K562 (cell line): ENCODE results near the gene TARM1. TPM values are rescaled to one million over a fixed set of nuclear protein-coding genes. Genes with fewer than 3 reads are reported as not detected.

Source experiments
- ATAC-seq: fragments of 200-7000 bp; cut with Tn5 transposase; 3 replicates; pipeline ENCODE4 v1.9.1; 2020; ENCODE audit warnings: moderate library complexity
- BruUV-seq: library from RNA; stranded (reverse); fragments of 400-500 nt; replicated peaks from 2 replicates; lab custom pipeline; 2021; lab: Mats Ljungman, UMichigan
- CTCF ChIA-PET: fragments of 300-600 bp; formaldehyde crosslinking; extraction: SDS; loops from one replicate; lab custom pipeline; 2021; ENCODE audit warnings: low intra/inter-chr PET ratio; lab: Yijun Ruan, JAX
- POLR2A ChIA-PET: fragments of 300-600, 350-650 bp; sonication (Branson Sonifier 250); formaldehyde crosslinking; extraction: SDS; loops from one replicate; lab custom pipeline; 2021; ENCODE audit warnings: antibody characterized with exemption, inconsistent platforms; lab: Yijun Ruan, JAX
- DNase-seq, 4 experiments: peaks; one replicate each; pipeline versions ENCODE4 v3.0.0 to v3.0.0-alpha.2; 2011 to 2018; ENCODE audit warnings: low spot score in 3 of 4, mixed read lengths in 3 of 4; ENCODE audit errors: extremely low read depth in 1 of 4
- FAIRE-seq: peaks from 2 replicates; lab custom pipeline; 2011; peaks lifted over from hg19 to GRCh38; lab: Jason Lieb, UNC
- H2AFZ ChIP-seq: 2 replicates; pipeline ENCODE4 v1.6.0; 2011; ENCODE audit warnings: low read depth, low read length, control low read depth, inconsistent platforms
- H3K27ac ChIP-seq: fragments of 200-600 bp; 3 replicates; pipeline ENCODE4 v1.8.0; 2011; ENCODE audit warnings: low read depth, mild to moderate bottlenecking, control low read depth, inconsistent platforms, low read length, moderate library complexity, mixed read lengths; ENCODE audit errors: extremely low read depth
- H3K27me3 ChIP-seq, 2 experiments: fragments of 300-600 bp in 1 of 2; 2 replicates in 1 of 2; 3 replicates in 1 of 2; pipeline versions ENCODE4 v1.6.0 to v1.8.0; 2011; ENCODE audit warnings: inconsistent platforms in 2 of 2, low read length in 2 of 2, mild to moderate bottlenecking in 1 of 2, mixed read lengths in 1 of 2, moderate library complexity in 1 of 2; ENCODE audit not compliant: control insufficient read depth in 2 of 2, insufficient read depth in 2 of 2
- H3K36me3 ChIP-seq: fragments of 300-600 bp; 3 replicates; pipeline ENCODE4 v1.8.0; 2011; ENCODE audit warnings: mild to moderate bottlenecking, low read length, inconsistent platforms; ENCODE audit not compliant: control insufficient read depth, insufficient read depth
- H3K4me1 ChIP-seq, 2 experiments: fragments of 200-600 bp in 1 of 2; replicated peaks in 1 of 2; 2 replicates in 1 of 2; 3 replicates in 1 of 2; pipeline versions ENCODE4 v1.5.1 to v1.8.0; 2011; ENCODE audit warnings: inconsistent platforms in 2 of 2, low read length in 2 of 2, mild to moderate bottlenecking in 1 of 2, mixed read lengths in 1 of 2, moderate library complexity in 1 of 2; ENCODE audit not compliant: control insufficient read depth in 2 of 2, insufficient read depth in 2 of 2
- H3K4me2 ChIP-seq: 2 replicates; pipeline ENCODE4 v1.6.1; 2011; ENCODE audit warnings: low read length, control low read depth, inconsistent platforms, mixed read lengths; ENCODE audit not compliant: insufficient read depth
- H3K4me3 ChIP-seq: fragments of 200-600 bp; sonication (generic), shearing (Covaris generic); 2 replicates; pipeline ENCODE4 v1.5.1; 2016; ENCODE audit warnings: control low read depth, inconsistent platforms
- H3K79me2 ChIP-seq: fragments of 200-600 bp; 3 replicates; pipeline ENCODE4 v1.8.0; 2011; ENCODE audit warnings: low read length, inconsistent platforms; ENCODE audit not compliant: control insufficient read depth, insufficient read depth
- H3K9ac ChIP-seq, 2 experiments: 2 replicates each; pipeline versions ENCODE4 v1.6.0 to v1.6.1; 2011; ENCODE audit warnings: low read depth in 2 of 2, low read length in 2 of 2, control low read depth in 1 of 2, inconsistent platforms in 1 of 2, mild to moderate bottlenecking in 1 of 2, mixed read lengths in 1 of 2; ENCODE audit not compliant: insufficient read depth in 1 of 2
- H3K9me1 ChIP-seq: one replicate; pipeline ENCODE4 v1.6.0; 2011; ENCODE audit warnings: inconsistent platforms, mild to moderate bottlenecking, low read length, moderate library complexity; ENCODE audit not compliant: control insufficient read depth, insufficient read depth
- H3K9me3 ChIP-seq: replicated peaks from 2 replicates; pipeline ENCODE4 v1.5.1; 2011; ENCODE audit warnings: low read depth, low read length, inconsistent platforms; ENCODE audit not compliant: control insufficient read depth, insufficient read depth
- H4K20me1 ChIP-seq: replicated peaks from 2 replicates; pipeline ENCODE4 v1.6.1; 2011; ENCODE audit warnings: low read length, inconsistent platforms, mixed read lengths; ENCODE audit not compliant: control insufficient read depth, insufficient read depth
- BCLAF1 ChIP-seq, 2 experiments: fragments of 450-650 bp in 1 of 2; IDR thresholded peaks; 2 replicates each; pipeline ENCODE4 v1.6.1; 2011 to 2017; ENCODE audit warnings: low read depth in 2 of 2, antibody characterized with exemption in 1 of 2, borderline replicate concordance in 1 of 2, low read length in 1 of 2, mild to moderate bottlenecking in 1 of 2, mixed read lengths in 1 of 2; ENCODE audit not compliant: control insufficient read depth in 1 of 2
- COPS2 ChIP-seq: fragments of 450-650 bp; conservative IDR thresholded peaks from 2 replicates; pipeline ENCODE4 v1.6.1; 2016; ENCODE audit warnings: mild to moderate bottlenecking, moderate library complexity
- ERF ChIP-seq: fragments of 450-650 bp; formaldehyde crosslinking; IDR thresholded peaks from 2 replicates; pipeline ENCODE4 v1.4.0; 2020; ENCODE audit warnings: mild to moderate bottlenecking, mixed read lengths
- GABPA ChIP-seq: fragments of 200-800 bp; sonication (Bioruptor generic); conservative IDR thresholded peaks from 2 replicates; pipeline ENCODE4 v1.6.1; 2016; ENCODE audit warnings: low read depth, missing genetic modification characterization, missing compliant biosample characterization
- HDAC2 ChIP-seq: fragments of 450-650 bp; IDR thresholded peaks from 2 replicates; pipeline ENCODE4 v1.6.1; 2016; ENCODE audit warnings: mild to moderate bottlenecking
- KDM4B ChIP-seq, 2 experiments: fragments of 450-650 bp in 1 of 2; sonication (generic) in 1 of 2; IDR thresholded peaks; 2 replicates each; pipeline ENCODE4 v1.6.1; 2016 to 2017; ENCODE audit warnings: borderline replicate concordance in 2 of 2, antibody characterized with exemption in 1 of 2, low read depth in 1 of 2, mild to moderate bottlenecking in 1 of 2
- MCM7 ChIP-seq, 2 experiments: fragments of 450-650 bp; IDR thresholded peaks; 2 replicates each; pipeline ENCODE4 v1.6.1; 2016 to 2018
- NFIX ChIP-seq: fragments of 250-450 bp; sonication (Bioruptor Pico); IDR thresholded peaks from 2 replicates; pipeline ENCODE4 v1.4.0; 2020; ENCODE audit warnings: low read depth, mild to moderate bottlenecking, moderate library complexity
- PCBP1 ChIP-seq: fragments of 200-400 bp; formaldehyde crosslinking; IDR thresholded peaks from 2 replicates; pipeline ENCODE4 v1.6.1; 2018; ENCODE audit warnings: mild to moderate bottlenecking, low read depth, low read length; ENCODE audit not compliant: poor library complexity, severe bottlenecking
- TFAP4 ChIP-seq: sonication (generic); formaldehyde crosslinking; IDR thresholded peaks from 2 replicates; pipeline ENCODE4 v1.8.0; 2022; ENCODE audit warnings: missing genetic modification reagents, mild to moderate bottlenecking, moderate library complexity, borderline replicate concordance
- TSC22D4 ChIP-seq: fragments of 450-650 bp; IDR thresholded peaks from 2 replicates; pipeline ENCODE4 v1.6.1; 2016; ENCODE audit warnings: missing genetic modification characterization, missing biosample characterization, control low read depth
- ZNF212 ChIP-seq: fragments of 450-650 bp; formaldehyde crosslinking; IDR thresholded peaks from 2 replicates; pipeline ENCODE4 v1.4.0; 2020; ENCODE audit warnings: mild to moderate bottlenecking
- ZNF239 ChIP-seq: fragments of 250-450 bp; sonication (Bioruptor Pico); IDR thresholded peaks from 2 replicates; pipeline ENCODE4 v1.4.0; 2020; ENCODE audit warnings: mild to moderate bottlenecking
- ZNF766 ChIP-seq: fragments of 200-800 bp; sonication (Bioruptor generic); conservative IDR thresholded peaks from 2 replicates; pipeline ENCODE4 v1.6.1; 2016; ENCODE audit warnings: missing genetic modification characterization, missing compliant biosample characterization
- WGBS: fragments of 100-300 bp; shearing (Covaris generic); methylation state at CpG from one replicate; pipeline ENCODE4 v1.1.6; 2016; ENCODE audit warnings: low coverage, mixed read lengths; ENCODE audit not compliant: insufficient coverage; ENCODE audit errors: missing lambda C conversion rate; 5-methylcytosine and 5-hydroxymethylcytosine counted together
- in situ Hi-C: fragments of 300-500 bp; cut with MboI; formaldehyde crosslinking; loops from 4 replicates; pipeline ENCODE4 v1.15.0; 2018; ENCODE audit warnings: inconsistent platforms, mixed read lengths
- intact Hi-C: fragments of 100-400 bp; cut with micrococcal nuclease; formaldehyde crosslinking; loops from 2 replicates; pipeline ENCODE4 v1.14.2; 2022
- polyA plus RNA-seq, 8 experiments: library from polyadenylated mRNA; depleted of rRNA in 4 of 8; stranded (reverse) in 5 of 8; unstranded in 3 of 8; fragments of >200 nt; fragmentation: Nextera tagmentation in 2 of 8; fragmentation: Illumina TruSeq in 1 of 8; extraction: Ambion mirVana in 2 of 8; extraction: Trizol in 1 of 8; gene quantifications; 2 replicates each; pipeline versions ENCODE4 v1.2.1 to v1.2.3, GENCODE V29; 2011 to 2014; ENCODE audit warnings: inconsistent platforms in 1 of 8, missing spikeins in 1 of 8
- total RNA-seq, 7 experiments: library from RNA; depleted of rRNA in 6 of 7; stranded (reverse); fragments of >200 nt in 6 of 7; fragmentation: Illumina TruSeq in 2 of 7; extraction: Trizol in 2 of 7; gene quantifications; 2 replicates each; pipeline versions ENCODE4 v1.2.1 to v1.2.3, GENCODE V29; 2011 to 2021; ENCODE audit warnings: low replicate concordance in 1 of 7
- TF ChIP-seq, protein P1 (sequence below): fragments of 450-650 bp; IDR thresholded peaks from 2 replicates; pipeline ENCODE4 v1.6.1; 2016

TARM1 gene
- total and polyA plus RNA-seq, 9 of the 15 experiments (the other 6 are each of a cell fraction or from before 2014, with no cell fraction given), result not detected

DNA sequence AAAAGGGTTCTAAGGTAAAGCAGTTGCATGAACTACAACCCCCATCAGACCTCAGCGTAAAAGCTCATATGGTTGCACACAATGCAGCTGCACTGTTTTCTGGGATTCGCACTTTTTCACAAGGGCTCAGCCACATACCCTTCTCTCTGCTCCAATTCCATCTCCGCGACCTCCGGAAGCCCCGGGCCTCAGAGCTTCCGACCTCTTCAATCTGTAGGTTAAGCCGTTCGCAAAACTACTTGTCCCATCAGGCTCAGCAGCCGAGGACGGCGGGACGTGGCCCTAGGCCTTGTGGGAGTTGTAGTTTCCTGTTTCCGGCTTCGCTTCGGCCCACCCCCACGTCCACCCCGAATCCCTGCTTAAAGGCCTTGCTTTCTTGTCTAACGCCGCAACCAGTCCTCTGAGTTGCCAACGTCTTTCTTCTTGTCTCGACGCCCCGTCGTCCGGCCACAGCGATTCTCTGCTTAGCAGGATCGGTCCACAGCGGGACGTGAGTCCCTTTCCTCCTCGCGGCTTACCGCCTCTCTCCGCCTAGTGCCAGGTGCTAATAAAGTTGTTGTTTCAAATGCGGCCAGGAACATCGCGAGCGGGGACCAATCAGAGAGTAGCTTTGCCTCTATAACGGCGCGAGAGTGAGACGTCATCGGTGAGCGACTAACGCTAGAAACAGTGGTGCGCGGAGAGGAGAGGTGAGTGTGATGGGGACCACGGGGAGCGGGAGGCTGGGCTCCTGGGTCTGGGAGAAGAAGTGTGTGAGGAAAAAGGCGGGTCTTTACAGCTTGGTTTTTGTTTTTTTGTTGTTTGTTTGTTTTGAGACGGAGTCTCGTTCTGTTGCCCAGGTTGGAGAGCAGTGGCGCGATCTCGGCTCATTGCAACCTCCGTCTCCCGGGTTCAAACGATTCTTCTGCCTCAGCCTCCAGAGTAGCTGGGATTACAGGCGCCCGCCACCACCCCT lies 34.2 kb upstream of the TARM1 start, which contains the start of the genes PRPF31 and TFPT:
Gene PRPF31, plus strand, starts transcription at position 646 of the 955 bp plus-strand sequence. CDS start 2,525 bp downstream, outside the sequence.
Gene TFPT, minus strand, starts transcription at position 549 of the 955 bp plus-strand sequence. Its CDS starts 388 bp downstream, at position 161.
- peak; percentile 99 for FAIRE-seq
- Histone ChIP-seq H3K27ac (peak within 1 kb of the TSS; percentile 93), H3K36me3 (peaks cover 44% of the 10 kb centered on the region; the same call in 2 of the 3 replicates), H2AFZ (peak within 1 kb of the TSS; percentile 99), H3K9me1 (peaks cover 3% of the 10 kb centered on the region), H3K4me3 (peak within 1 kb of the TSS; percentile 78), H3K9me3 (no peaks in the 10 kb centered on the region), H3K4me2 (peak within 1 kb of the TSS; percentile 99), H3K4me1 (peaks cover 3 to 15% of the 10 kb centered on the region in 2 experiments; a peak in 3 of 5 replicates), H3K27me3 (no peaks in the 10 kb centered on the region), H4K20me1 (no peaks in the 10 kb centered on the region), H3K79me2 (peaks cover 34% of the 10 kb centered on the region), H3K9ac (peak within 1 kb of the TSS; percentile 92 to 93)
- in situ Hi-C loops, result no loop called here
- intact Hi-C loops, result loop anchor here (1.0 kb wide), 1 partner anchor 22 kb away; the partner anchor contains the start of gene CNOT3
- under 1% methylated on average over 60 of the region's 60 CpGs for WGBS
- POLR2A ChIA-PET, result interaction anchor here (0.6 to 2.0 kb wide), 15 partner anchors 9 to 87 kb away, joined by 3 to 14 read pairs (median 5); partner anchors contain the start of genes CNOT3, LENG1, NDUFA3 and OSCAR
- CTCF ChIA-PET, result interaction anchor here (1.2 kb wide), 1 partner anchor 13 kb away, joined by 3 read pairs; no protein-coding TSS in a partner anchor
- ATAC-seq, result peak; percentile 97
- DNase-seq, result peak; percentile 96 to 99 (median 98)
- TSS peak; percentile 92 for BruUV-seq
- TF ChIP-seq PCBP1 (no peak), BCLAF1 (IDR thresholded peaks at IDR 0.05; ENCODE audit: borderline replicate concordance in 1 of 2, control insufficient read depth in 1 of 2, low read depth in 2 of 2, low read length in 1 of 2) (no peak), ZNF212 (CRISPR knock-in tag) (no peak), ZNF766 (peak; percentile 96), HDAC2 (peak; percentile 91), KDM4B (IDR thresholded peaks at IDR 0.05; ENCODE audit: borderline replicate concordance in 2 of 2, low read depth in 1 of 2) (peak in 1 of 2 experiments; percentile 21; a peak in 1 of 4 replicates), TFAP4 (CRISPR knock-in tag) (peak; percentile 86), ZNF239 (CRISPR knock-in tag) (no peak), TSC22D4 (no peak), ERF (CRISPR knock-in tag) (peak; percentile 58; the same call in 1 of the 2 replicates), COPS2 (no peak), NFIX (CRISPR knock-in tag) (no peak), GABPA (tag) (peak; percentile 85), MCM7 (IDR thresholded peaks at IDR 0.05) (no peak)
- TF ChIP-seq, protein P1, sequence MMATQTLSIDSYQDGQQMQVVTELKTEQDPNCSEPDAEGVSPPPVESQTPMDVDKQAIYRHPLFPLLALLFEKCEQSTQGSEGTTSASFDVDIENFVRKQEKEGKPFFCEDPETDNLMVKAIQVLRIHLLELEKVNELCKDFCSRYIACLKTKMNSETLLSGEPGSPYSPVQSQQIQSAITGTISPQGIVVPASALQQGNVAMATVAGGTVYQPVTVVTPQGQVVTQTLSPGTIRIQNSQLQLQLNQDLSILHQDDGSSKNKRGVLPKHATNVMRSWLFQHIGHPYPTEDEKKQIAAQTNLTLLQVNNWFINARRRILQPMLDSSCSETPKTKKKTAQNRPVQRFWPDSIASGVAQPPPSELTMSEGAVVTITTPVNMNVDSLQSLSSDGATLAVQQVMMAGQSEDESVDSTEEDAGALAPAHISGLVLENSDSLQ, result no peak
